Right lobe of liver (tissue), 4 donors: Measurements from ENCODE around the gene COA8.

Experiments used
- POLR2A ChIP-seq: fragments of 450-650 bp; IDR thresholded peaks from one replicate; pipeline ENCODE4 v1.6.1; 2017; ENCODE audit warnings: antibody characterized with exemption, mild to moderate bottlenecking
- TF ChIP-seq, protein P1 (sequence below), 4 donors: fragments of 200-600 bp in 3 of 4; fragments of 450-650 bp in 1 of 4; IDR thresholded peaks; one replicate each; pipeline versions ENCODE4 v1.5.1 to v1.8.0; 2016 to 2022; ENCODE audit warnings: antibody characterized with exemption in 4 of 4, mild to moderate bottlenecking in 2 of 4
- donor health status: DM: no; HTN: no; CAD: no.
- donor health status: DM: no; HTN: no; CAD: no.
- donor health status: DM: no; HTN: yes; CAD: no.

DNA sequence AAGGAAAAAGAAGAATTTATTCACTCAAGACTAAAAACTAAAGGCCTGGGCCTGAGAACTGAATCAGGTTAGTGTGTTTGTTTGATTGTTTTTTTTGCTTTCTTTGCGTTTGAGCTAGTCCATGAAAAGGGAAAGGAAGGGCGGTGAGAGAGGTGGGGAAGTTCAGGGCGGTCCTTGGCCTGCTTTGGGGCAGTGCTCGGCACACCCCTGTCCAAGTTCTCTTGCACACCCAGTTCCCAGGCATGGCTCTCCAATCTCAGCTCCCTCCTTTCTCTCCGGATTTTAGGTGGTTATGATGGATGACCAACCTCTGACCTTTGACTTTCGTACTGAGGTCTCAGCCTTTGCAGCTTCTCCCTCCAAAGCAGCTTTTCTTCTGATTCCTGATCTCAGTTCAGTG is 11.3 kb downstream of the COA8 start:
- TF ChIP-seq, protein P1, sequence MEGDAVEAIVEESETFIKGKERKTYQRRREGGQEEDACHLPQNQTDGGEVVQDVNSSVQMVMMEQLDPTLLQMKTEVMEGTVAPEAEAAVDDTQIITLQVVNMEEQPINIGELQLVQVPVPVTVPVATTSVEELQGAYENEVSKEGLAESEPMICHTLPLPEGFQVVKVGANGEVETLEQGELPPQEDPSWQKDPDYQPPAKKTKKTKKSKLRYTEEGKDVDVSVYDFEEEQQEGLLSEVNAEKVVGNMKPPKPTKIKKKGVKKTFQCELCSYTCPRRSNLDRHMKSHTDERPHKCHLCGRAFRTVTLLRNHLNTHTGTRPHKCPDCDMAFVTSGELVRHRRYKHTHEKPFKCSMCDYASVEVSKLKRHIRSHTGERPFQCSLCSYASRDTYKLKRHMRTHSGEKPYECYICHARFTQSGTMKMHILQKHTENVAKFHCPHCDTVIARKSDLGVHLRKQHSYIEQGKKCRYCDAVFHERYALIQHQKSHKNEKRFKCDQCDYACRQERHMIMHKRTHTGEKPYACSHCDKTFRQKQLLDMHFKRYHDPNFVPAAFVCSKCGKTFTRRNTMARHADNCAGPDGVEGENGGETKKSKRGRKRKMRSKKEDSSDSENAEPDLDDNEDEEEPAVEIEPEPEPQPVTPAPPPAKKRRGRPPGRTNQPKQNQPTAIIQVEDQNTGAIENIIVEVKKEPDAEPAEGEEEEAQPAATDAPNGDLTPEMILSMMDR (IDR thresholded peaks at IDR 0.05): no peak
- TF ChIP-seq POLR2A: no peak
